ENCODE measurements around the gene MYO1H.

- TF ChIP-seq CTCF (IDR thresholded peaks at IDR 0.05; ENCODE audit: low read depth, low read length) (no peak), EZH2phosphoT487 (IDR thresholded peaks at IDR 0.05; ENCODE audit: low read depth) (no peak)
Observed at GRCh38 chr12:109487181-109488050, 139.7 kb downstream of the MYO1H start.

Measured in OCI-LY3 (cell line).